HepG2 (cell line): ENCODE measurements around the gene INPP5K. TPM values are rescaled to one million over a fixed set of nuclear protein-coding genes. Genes with fewer than 3 reads are reported as not detected.
A peak's percentile ranks its signal among the peaks of the same experiment; 100 is the strongest.

Source experiments
- GABPB1 ChIP-seq: IDR thresholded peaks from 2 replicates; pipeline ENCODE4 v1.6.1; 2016; ENCODE audit warnings: mild to moderate bottlenecking, missing genetic modification reagents, moderate library complexity, missing compliant biosample characterization
- HOXA9 ChIP-seq: sonication (generic); formaldehyde crosslinking; IDR thresholded peaks from 2 replicates; pipeline ENCODE4 v1.8.1; 2022; ENCODE audit warnings: missing genetic modification reagents, mild to moderate bottlenecking, moderate library complexity, borderline replicate concordance
- NCOA2 ChIP-seq: sonication (generic); formaldehyde crosslinking; IDR thresholded peaks from 2 replicates; pipeline ENCODE4 v1.8.0; 2022; ENCODE audit warnings: inconsistent platforms
- POLR2A ChIP-seq, 2 experiments: IDR thresholded peaks; 2 replicates each; pipeline ENCODE4 v1.6.1; 2011; ENCODE audit warnings: low read depth in 2 of 2, low read length in 2 of 2, mild to moderate bottlenecking in 1 of 2, moderate library complexity in 1 of 2; ENCODE audit not compliant: insufficient read depth in 1 of 2
- POLR2AphosphoS2 ChIP-seq: IDR thresholded peaks from 2 replicates; pipeline ENCODE4 v1.6.1; 2011; ENCODE audit warnings: low read depth, low read length, improper control_type of control experiment
- RCOR2 ChIP-seq: IDR thresholded peaks from 2 replicates; pipeline ENCODE4 v1.6.1; 2016; ENCODE audit warnings: missing biosample characterization, missing genetic modification reagents
- SP1 ChIP-seq, 2 experiments: fragments of 450-650 bp in 1 of 2; sonication (generic) in 1 of 2; formaldehyde crosslinking in 1 of 2; IDR thresholded peaks; 2 replicates each; pipeline versions ENCODE4 v1.4.0 to v1.6.1; 2016 to 2020; ENCODE audit warnings: missing genetic modification reagents in 1 of 2
- ZNF101 ChIP-seq: sonication (generic); formaldehyde crosslinking; IDR thresholded peaks from 2 replicates; pipeline ENCODE4 v1.4.0; 2020; ENCODE audit warnings: mild to moderate bottlenecking, low read depth, missing genetic modification reagents, borderline replicate concordance
- ZNF121 ChIP-seq: sonication (generic); formaldehyde crosslinking; IDR thresholded peaks from 2 replicates; pipeline ENCODE4 v1.5.0; 2020; ENCODE audit warnings: mild to moderate bottlenecking, missing genetic modification reagents
- ZNF235 ChIP-seq: sonication (generic); formaldehyde crosslinking; IDR thresholded peaks from 2 replicates; pipeline ENCODE4 v1.8.1; 2023; ENCODE audit warnings: mild to moderate bottlenecking, missing genetic modification reagents, borderline replicate concordance
- ZSCAN22 ChIP-seq: sonication (generic); formaldehyde crosslinking; IDR thresholded peaks from 2 replicates; pipeline ENCODE4 v1.4.0; 2020; ENCODE audit warnings: mild to moderate bottlenecking, missing genetic modification reagents
- ZUFSP ChIP-seq: sonication (generic); formaldehyde crosslinking; IDR thresholded peaks from 2 replicates; pipeline ENCODE4 v1.9.0; 2021; ENCODE audit warnings: missing genetic modification reagents, mild to moderate bottlenecking, borderline replicate concordance
- polyA plus RNA-seq, 8 experiments: library from polyadenylated mRNA; depleted of rRNA in 3 of 8; stranded (reverse) in 7 of 8; unstranded in 1 of 8; fragments of >200 nt; fragmentation: Illumina TruSeq in 4 of 8; extraction: Trizol in 4 of 8; gene quantifications; 2 replicates each; pipeline versions ENCODE4 v1.2.1 to v1.2.3, GENCODE V29; 2011 to 2016; ENCODE audit warnings: low read depth in 4 of 8, missing spikeins in 1 of 8, mixed read lengths in 1 of 8; ENCODE audit not compliant: insufficient read depth in 1 of 8
- total RNA-seq, 5 experiments: library from RNA; depleted of rRNA; stranded (reverse); fragments of >200 nt; fragmentation: Illumina TruSeq; extraction: Trizol; gene quantifications; 2 replicates each; pipeline ENCODE4 v1.2.3, GENCODE V29; 2016; ENCODE audit warnings: low read depth in 1 of 5
- TF ChIP-seq, protein P1 (sequence below): sonication (generic); formaldehyde crosslinking; IDR thresholded peaks from one replicate; pipeline ENCODE4 v1.5.1; 2020; ENCODE audit warnings: mild to moderate bottlenecking, missing genetic modification reagents; ENCODE audit errors: not compliant biosample characterization
- TF ChIP-seq, protein P2 (sequence below): IDR thresholded peaks from 2 replicates; pipeline ENCODE4 v1.6.1; 2016
- TF ChIP-seq, protein P3 (sequence below): IDR thresholded peaks from 2 replicates; pipeline ENCODE4 v1.6.1; 2018; ENCODE audit warnings: missing genetic modification reagents, mild to moderate bottlenecking, missing compliant biosample characterization

INPP5K gene
- total and polyA plus RNA-seq, 2 of the 13 experiments (the other 11 are each of a cell fraction or from before 2014, with no cell fraction given): 4.8 to 9.6 TPM

- TF ChIP-seq SP1 (IDR thresholded peaks at IDR 0.05) (no peak), SP1 (CRISPR knock-in tag; IDR thresholded peaks at IDR 0.05) (peak; percentile 54; the same call in 1 of the 2 replicates), GABPB1 (peak; percentile 94), POLR2A (IDR thresholded peaks at IDR 0.05; ENCODE audit: insufficient read depth in 1 of 2, low read depth in 2 of 2, low read length in 2 of 2) (peak; percentile 86 to 93), ZNF121 (CRISPR knock-in tag) (no peak), RCOR2 (no peak), NCOA2 (CRISPR knock-in tag) (0 out of 2 replicates have a peak, but pooled peaks have one; percentile 11), ZSCAN22 (CRISPR knock-in tag) (peak; percentile 73; the same call in 1 of the 2 replicates), ZUFSP (CRISPR knock-in tag) (no peak), POLR2AphosphoS2 (0 out of 2 replicates have a peak, but pooled peaks have one; percentile 76), ZNF235 (CRISPR knock-in tag) (0 out of 2 replicates have a peak, but pooled peaks have one; percentile 13), HOXA9 (CRISPR knock-in tag) (no peak; the same call in 1 of the 2 replicates), ZNF101 (no peak)
- TF ChIP-seq, protein P1, sequence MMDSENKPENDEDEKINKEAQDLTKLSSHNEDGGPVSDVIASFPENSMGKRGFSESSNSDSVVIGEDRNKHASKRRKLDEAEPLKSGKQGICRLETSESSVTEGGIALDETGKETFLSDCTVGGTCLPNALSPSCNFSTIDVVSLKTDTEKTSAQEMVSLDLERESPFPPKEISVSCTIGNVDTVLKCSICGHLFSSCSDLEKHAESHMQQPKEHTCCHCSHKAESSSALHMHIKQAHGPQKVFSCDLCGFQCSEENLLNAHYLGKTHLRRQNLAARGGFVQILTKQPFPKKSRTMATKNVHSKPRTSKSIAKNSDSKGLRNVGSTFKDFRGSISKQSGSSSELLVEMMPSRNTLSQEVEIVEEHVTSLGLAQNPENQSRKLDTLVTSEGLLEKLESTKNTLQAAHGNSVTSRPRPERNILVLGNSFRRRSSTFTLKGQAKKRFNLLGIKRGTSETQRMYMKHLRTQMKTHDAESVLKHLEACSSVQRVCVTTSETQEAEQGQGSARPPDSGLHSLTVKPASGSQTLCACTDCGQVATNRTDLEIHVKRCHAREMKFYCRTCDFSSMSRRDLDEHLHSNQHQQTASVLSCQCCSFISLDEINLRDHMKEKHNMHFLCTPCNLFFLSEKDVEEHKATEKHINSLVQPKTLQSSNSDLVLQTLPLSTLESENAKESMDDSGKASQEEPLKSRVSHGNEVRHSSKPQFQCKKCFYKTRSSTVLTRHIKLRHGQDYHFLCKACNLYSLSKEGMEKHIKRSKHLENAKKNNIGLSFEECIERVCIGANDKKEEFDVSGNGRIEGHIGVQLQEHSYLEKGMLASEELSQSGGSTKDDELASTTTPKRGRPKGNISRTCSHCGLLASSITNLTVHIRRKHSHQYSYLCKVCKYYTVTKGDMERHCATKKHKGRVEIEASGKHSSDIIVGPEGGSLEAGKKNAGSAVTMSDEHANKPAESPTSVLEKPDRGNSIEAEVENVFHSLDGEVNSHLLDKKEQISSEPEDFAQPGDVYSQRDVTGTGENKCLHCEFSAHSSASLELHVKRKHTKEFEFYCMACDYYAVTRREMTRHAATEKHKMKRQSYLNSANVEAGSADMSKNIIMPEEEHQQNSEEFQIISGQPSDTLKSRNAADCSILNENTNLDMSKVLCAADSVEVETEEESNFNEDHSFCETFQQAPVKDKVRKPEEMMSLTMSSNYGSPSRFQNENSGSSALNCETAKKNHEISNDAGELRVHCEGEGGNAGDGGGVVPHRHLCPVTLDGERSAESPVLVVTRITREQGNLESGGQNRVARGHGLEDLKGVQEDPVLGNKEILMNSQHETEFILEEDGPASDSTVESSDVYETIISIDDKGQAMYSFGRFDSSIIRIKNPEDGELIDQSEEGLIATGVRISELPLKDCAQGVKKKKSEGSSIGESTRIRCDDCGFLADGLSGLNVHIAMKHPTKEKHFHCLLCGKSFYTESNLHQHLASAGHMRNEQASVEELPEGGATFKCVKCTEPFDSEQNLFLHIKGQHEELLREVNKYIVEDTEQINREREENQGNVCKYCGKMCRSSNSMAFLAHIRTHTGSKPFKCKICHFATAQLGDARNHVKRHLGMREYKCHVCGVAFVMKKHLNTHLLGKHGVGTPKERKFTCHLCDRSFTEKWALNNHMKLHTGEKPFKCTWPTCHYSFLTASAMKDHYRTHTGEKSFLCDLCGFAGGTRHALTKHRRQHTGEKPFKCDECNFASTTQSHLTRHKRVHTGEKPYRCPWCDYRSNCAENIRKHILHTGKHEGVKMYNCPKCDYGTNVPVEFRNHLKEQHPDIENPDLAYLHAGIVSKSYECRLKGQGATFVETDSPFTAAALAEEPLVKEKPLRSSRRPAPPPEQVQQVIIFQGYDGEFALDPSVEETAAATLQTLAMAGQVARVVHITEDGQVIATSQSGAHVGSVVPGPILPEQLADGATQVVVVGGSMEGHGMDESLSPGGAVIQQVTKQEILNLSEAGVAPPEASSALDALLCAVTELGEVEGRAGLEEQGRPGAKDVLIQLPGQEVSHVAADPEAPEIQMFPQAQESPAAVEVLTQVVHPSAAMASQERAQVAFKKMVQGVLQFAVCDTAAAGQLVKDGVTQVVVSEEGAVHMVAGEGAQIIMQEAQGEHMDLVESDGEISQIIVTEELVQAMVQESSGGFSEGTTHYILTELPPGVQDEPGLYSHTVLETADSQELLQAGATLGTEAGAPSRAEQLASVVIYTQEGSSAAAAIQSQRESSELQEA: no peak
- TF ChIP-seq, protein P2, sequence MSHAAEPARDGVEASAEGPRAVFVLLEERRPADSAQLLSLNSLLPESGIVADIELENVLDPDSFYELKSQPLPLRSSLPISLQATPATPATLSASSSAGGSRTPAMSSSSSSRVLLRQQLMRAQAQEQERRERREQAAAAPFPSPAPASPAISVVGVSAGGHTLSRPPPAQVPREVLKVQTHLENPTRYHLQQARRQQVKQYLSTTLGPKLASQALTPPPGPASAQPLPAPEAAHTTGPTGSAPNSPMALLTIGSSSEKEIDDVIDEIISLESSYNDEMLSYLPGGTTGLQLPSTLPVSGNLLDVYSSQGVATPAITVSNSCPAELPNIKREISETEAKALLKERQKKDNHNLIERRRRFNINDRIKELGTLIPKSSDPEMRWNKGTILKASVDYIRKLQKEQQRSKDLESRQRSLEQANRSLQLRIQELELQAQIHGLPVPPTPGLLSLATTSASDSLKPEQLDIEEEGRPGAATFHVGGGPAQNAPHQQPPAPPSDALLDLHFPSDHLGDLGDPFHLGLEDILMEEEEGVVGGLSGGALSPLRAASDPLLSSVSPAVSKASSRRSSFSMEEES (CRISPR knock-in tag): no peak
- TF ChIP-seq, protein P3, sequence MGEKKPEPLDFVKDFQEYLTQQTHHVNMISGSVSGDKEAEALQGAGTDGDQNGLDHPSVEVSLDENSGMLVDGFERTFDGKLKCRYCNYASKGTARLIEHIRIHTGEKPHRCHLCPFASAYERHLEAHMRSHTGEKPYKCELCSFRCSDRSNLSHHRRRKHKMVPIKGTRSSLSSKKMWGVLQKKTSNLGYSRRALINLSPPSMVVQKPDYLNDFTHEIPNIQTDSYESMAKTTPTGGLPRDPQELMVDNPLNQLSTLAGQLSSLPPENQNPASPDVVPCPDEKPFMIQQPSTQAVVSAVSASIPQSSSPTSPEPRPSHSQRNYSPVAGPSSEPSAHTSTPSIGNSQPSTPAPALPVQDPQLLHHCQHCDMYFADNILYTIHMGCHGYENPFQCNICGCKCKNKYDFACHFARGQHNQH (CRISPR knock-in tag): peak; percentile 69; the same call in 1 of the 2 replicates
These were observed 60.4 kb downstream of the INPP5K start, which contains the start of gene CRK (continued) for GRCh38 chr17:1455797-1456599.
